Heart right ventricle (tissue), 16 donors: ENCODE data around the gene PFDN2. TPM values are rescaled to one million over a fixed set of nuclear protein-coding genes. Genes with fewer than 3 reads are reported as not detected.

Source experiments
- ATAC-seq, 8 donors: fragments of 200-7000 bp; cut with Tn5 transposase; one replicate each; pipeline ENCODE4 v1.9.1; 2020; ENCODE audit warnings: mild to moderate bottlenecking in 8 of 8, moderate library complexity in 8 of 8, moderate number of reproducible peaks in 1 of 8
- DNase-seq, 2 donors: peaks; one replicate each; pipeline ENCODE4 v3.0.0-alpha.2; 2020
- H3K27ac ChIP-seq, 10 donors: fragments of 200-600 bp; sonication (generic) in 2 of 10; one replicate each; pipeline versions ENCODE4 v1.5.0 to v1.8.0; 2020 to 2022; ENCODE audit warnings: mild to moderate bottlenecking in 3 of 10
- H3K27me3 ChIP-seq, 7 donors: fragments of 200-600 bp; one replicate each; pipeline ENCODE4 v1.8.0; 2021 to 2022; ENCODE audit warnings: mild to moderate bottlenecking in 2 of 7
- H3K36me3 ChIP-seq, 9 donors: fragments of 200-600 bp; sonication (generic) in 1 of 9; one replicate each; pipeline versions ENCODE4 v1.5.0 to v1.8.0; 2020 to 2022; ENCODE audit warnings: mild to moderate bottlenecking in 2 of 9
- H3K4me1 ChIP-seq, 9 donors: fragments of 200-600 bp; sonication (generic) in 1 of 9; one replicate each; pipeline versions ENCODE4 v1.5.0 to v1.8.0; 2020 to 2022; ENCODE audit warnings: mild to moderate bottlenecking in 4 of 9
- H3K4me3 ChIP-seq, 10 donors: fragments of 200-600 bp; sonication (generic) in 2 of 10; one replicate each; pipeline versions ENCODE4 v1.5.0 to v1.8.0; 2020 to 2022; ENCODE audit warnings: mild to moderate bottlenecking in 7 of 10, moderate library complexity in 2 of 10
- H3K9me3 ChIP-seq, 11 donors: fragments of 200-600 bp in 10 of 11; sonication (generic) in 2 of 11; one replicate each; pipeline versions ENCODE4 v1.5.0 to v1.8.0; 2013 to 2022; ENCODE audit warnings: mild to moderate bottlenecking in 2 of 11, control low read depth in 1 of 11, moderate library complexity in 1 of 11
- WGBS, 2 donors: extraction: QIAGEN DNeasy Blood & Tissue Kit; methylation state at CpG; one replicate each; pipeline ENCODE4 v1.1.7; 2013; ENCODE audit warnings: inconsistent platforms in 1 of 2; 5-methylcytosine and 5-hydroxymethylcytosine counted together
- intact Hi-C, 10 donors: fragments of 100-400 bp; cut with DNase I; formaldehyde crosslinking; loops; one replicate each; pipeline versions ENCODE4 v1.11.1 to v1.14.2; 2022
- polyA plus RNA-seq, 2 donors: library from polyadenylated mRNA; stranded (reverse); fragments of 200-250 nt; gene quantifications; one replicate each; pipeline ENCODE4 v1.2.3, GENCODE V29; 2013
- total RNA-seq, 10 donors: library from RNA; stranded (reverse); fragmentation: NEBNext Ultra II Directional in 3 of 10; extraction: Animal tissue kit (Norgen Biotek cat#: 25700) in 3 of 10; gene quantifications; one replicate each; pipeline versions ENCODE4 v1.2.1 to v1.2.4, GENCODE V29; 2021 to 2023
- TF ChIP-seq, protein P1 (sequence below), 9 donors: fragments of 200-600 bp; sonication (generic) in 2 of 9; IDR thresholded peaks; one replicate each; pipeline versions ENCODE4 v1.5.0 to v1.8.0; 2021 to 2022; ENCODE audit warnings: antibody characterized with exemption in 9 of 9, mild to moderate bottlenecking in 5 of 9, moderate library complexity in 1 of 9
- donor health status: Arrhythmogenic right ventricular cardiomyopathy.
- donor health status: ischemic (EF 13 %, LVEDD 7.1; RV severe dilation, severe dysfunction).
- donor health status: healthy with polysubstance abuse.
- donor health status: DM: no; HTN: yes; CAD: no.
- donor health status: DM: no; HTN: no; CAD: no.
- donor health status: ischemic (EF 25% LVEDD 6.9; RV normal size, moderate dysfunction).
- donor health status: ischemic (EF 25% LVEDD 5.7; RV mildly dilated, moderate dysfunction).
- donor health status: healthy.
- donor health status: DM: yes; HTN: yes; CAD: no.
- donor health status: Ischemic cardiomyopathy.
- donor health status: ischemic (EF 35%, LVEDD 5.7; RV mildly dilated, moderate dysfunction).
- donor health status: nonischemic (EF 11% LVEDD 7.7; RV severe dilation, severe dysfunction).
- donor health status: DM: yes; HTN: yes; CAD: no.
- donor health status: PGD.
- donor health status: ischemic (EF 29% LVEDD 5.4; RV normal size, mild dysfunction).
- donor health status: nonischemic (EF 23%, LVEDD 6.1; RV moderate dilation, normal function).

Gene PFDN2
- total and polyA plus RNA-seq, 12 donors, result 44.6 to 273 (median 55.9) TPM

DNA sequence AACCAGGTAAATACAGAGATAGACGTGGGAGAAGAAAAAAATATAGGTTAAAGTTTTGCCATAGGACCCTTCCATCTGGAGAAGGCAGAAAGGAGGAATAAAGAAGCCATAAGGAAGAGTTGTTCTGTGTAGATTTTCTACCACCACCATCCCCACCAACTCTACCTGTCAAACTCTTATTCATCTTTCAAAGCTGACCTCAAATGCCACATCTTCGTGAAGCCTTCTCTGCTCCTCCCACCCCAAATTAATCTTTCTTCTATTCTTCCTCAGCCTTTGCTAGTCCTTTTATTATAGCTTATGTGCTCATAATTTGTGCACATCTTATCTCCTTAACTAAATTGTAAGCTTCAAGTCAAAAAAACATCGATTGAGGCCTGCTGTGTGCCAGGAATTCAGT is 27.2 kb downstream of the PFDN2 start:
- H3K27me3 ChIP-seq, result no peaks in the 10 kb centered on the region
- no peak overlapping the region for H3K4me3 ChIP-seq
- H3K4me1 ChIP-seq, result peaks cover 0 to under 1% (median 0%) of the 10 kb centered on the region in 9 donors
- TF ChIP-seq, protein P1, sequence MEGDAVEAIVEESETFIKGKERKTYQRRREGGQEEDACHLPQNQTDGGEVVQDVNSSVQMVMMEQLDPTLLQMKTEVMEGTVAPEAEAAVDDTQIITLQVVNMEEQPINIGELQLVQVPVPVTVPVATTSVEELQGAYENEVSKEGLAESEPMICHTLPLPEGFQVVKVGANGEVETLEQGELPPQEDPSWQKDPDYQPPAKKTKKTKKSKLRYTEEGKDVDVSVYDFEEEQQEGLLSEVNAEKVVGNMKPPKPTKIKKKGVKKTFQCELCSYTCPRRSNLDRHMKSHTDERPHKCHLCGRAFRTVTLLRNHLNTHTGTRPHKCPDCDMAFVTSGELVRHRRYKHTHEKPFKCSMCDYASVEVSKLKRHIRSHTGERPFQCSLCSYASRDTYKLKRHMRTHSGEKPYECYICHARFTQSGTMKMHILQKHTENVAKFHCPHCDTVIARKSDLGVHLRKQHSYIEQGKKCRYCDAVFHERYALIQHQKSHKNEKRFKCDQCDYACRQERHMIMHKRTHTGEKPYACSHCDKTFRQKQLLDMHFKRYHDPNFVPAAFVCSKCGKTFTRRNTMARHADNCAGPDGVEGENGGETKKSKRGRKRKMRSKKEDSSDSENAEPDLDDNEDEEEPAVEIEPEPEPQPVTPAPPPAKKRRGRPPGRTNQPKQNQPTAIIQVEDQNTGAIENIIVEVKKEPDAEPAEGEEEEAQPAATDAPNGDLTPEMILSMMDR (IDR thresholded peaks at IDR 0.05), result no peak
- intact Hi-C loops, result loop anchor here in 3 of 10 donors (10.0 kb wide), 1 partner anchor 256 kb away; no protein-coding TSS in a partner anchor
- ATAC-seq, result no peak
- no peaks in the 10 kb centered on the region for H3K36me3 ChIP-seq
- DNase-seq, result no peak
- no peak overlapping the region for H3K27ac ChIP-seq
- H3K9me3 ChIP-seq, result no peaks in the 10 kb centered on the region
- WGBS, 2 donors, result 84 to 88% methylated on average over 3 of the region's 3 CpGs

DNA sequence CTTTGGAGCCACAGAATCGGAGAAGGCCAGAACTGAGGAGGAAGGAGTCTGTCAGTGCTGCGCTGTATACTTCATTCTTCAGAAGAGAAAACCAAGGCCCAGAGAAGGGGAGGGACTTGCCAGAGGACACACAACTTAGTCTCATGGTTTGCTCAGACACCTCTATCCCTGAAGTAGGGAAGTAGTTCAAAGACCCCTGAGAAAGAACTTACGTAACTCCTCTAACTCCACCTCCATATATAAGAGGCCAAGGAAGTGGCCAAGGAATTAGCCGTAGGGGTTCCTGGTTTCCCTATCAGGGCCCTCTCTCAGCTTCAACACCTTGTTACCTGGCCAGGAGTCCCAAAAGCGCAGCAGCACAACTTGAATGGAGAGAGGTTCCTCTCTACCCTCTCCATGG is 27.9 kb downstream of the PFDN2 start:
- no peak for DNase-seq
- TF ChIP-seq, protein P1 (IDR thresholded peaks at IDR 0.05), result no peak
- Histone ChIP-seq H3K4me3 (no peak overlapping the region), H3K9me3 (no peaks in the 10 kb centered on the region), H3K27me3 (no peaks in the 10 kb centered on the region), H3K36me3 (no peaks in the 10 kb centered on the region), H3K27ac (no peak overlapping the region), H3K4me1 (no peaks in the 10 kb centered on the region)
- 95 to 97% methylated on average over 5 of the region's 5 CpGs for WGBS, 2 donors
- intact Hi-C loops, result loop anchor here in 3 of 10 donors (10.0 kb wide), 1 partner anchor 255 kb away; no protein-coding TSS in a partner anchor
- ATAC-seq, result no peak

DNA sequence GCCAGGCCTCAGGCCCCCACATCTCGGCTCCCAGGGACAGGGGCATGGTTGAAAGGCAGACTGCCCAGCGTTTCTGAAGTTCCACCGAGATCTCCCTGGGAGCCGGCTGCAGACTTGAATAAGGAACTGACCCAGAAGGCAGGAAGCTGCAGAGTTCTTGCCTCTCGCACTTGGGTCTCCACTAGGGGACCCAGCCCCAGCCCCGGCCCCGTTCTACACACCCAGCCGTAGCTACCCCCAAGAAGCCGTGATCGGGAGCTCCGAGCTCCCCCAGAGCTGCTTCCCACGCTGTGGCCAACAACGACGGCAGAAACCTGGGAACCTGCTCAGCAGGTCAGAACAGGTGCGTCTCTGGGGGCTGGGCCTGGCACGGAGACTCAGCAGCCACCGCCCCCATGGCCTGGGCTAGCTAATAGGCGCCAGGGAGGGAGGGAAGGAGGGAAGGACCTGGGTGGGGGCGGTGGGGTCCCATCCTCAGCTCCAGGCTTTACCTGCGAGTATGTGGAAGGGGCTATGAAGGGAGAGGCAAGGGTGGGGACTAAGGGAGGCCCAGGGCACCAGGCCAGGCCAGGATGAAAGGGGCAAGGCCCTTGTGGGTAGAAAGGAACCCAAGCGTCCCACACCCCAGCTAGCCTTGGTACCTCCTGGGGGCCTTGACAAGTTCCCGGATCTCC is 28.4 kb downstream of the PFDN2 start, which contains the start of gene NECTIN4:
NECTIN4 (minus strand) TSS at position 308 of the 674 bp plus-strand sequence; CDS start at position 46, 262 bp downstream.
- TF ChIP-seq, protein P1 (IDR thresholded peaks at IDR 0.05), result no peak
- Histone ChIP-seq H3K9me3 (no peaks in the 10 kb centered on the region), H3K27ac (no peak within 1 kb of the TSS), H3K36me3 (no peaks in the 10 kb centered on the region), H3K27me3 (no peaks in the 10 kb centered on the region), H3K4me3 (no peak within 1 kb of the TSS), H3K4me1 (peaks cover 0 to 2% (median 0%) of the 10 kb centered on the region in 9 donors)
- DNase-seq (no peak), ATAC-seq (no peak)
- WGBS, 2 donors, result 73 to 75% methylated on average over 22 of the region's 22 CpGs
- intact Hi-C loops, result no loop called here

DNA sequence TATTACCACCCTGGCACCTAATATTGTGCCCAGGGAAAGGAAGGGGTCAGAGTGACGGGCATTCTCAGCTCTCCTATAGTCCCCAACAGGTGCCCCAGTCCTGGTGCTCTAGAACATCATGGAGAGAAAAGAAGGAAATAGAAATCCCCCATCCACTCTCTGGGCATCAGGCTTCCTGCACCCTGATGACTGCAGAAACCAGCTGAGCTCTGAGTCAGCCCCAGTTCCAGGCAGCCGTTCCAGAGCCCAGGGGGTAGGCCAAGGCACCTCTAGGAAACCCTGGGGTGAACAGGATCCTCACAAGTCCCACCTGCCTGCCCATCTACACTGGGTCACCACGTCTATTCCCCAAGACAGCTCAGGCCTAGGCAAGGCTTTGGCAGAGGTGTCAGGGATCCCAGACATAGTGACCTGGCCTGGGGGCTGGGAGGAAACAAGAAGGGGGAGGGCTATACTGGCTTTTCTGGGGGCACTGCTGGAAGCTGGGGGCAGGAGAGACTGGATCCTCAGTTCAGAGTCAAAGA is 29.2 kb downstream of the PFDN2 start:
- TF ChIP-seq, protein P1 (IDR thresholded peaks at IDR 0.05), result no peak
- intact Hi-C loops, result no loop called here
- Histone ChIP-seq H3K4me1 (peaks cover 0 to 8% (median 0%) of the 10 kb centered on the region in 9 donors), H3K27ac (no peak overlapping the region), H3K36me3 (no peaks in the 10 kb centered on the region), H3K9me3 (no peaks in the 10 kb centered on the region), H3K27me3 (no peaks in the 10 kb centered on the region), H3K4me3 (no peak overlapping the region)
- ATAC-seq, result no peak
- WGBS, 2 donors, result 88 to 98% methylated on average over 3 of the region's 3 CpGs
- DNase-seq, result no peak
